Measurements from ENCODE around the gene RHEBL1.
A peak's percentile ranks its signal among the peaks of the same experiment; 100 is the strongest.
"Not testable (repeated sequence)": the region's sequence is repeated elsewhere in the genome, so short reads cannot be mapped to it uniquely, and the experiment has no call there.

RHEBL1 gene

DNA sequence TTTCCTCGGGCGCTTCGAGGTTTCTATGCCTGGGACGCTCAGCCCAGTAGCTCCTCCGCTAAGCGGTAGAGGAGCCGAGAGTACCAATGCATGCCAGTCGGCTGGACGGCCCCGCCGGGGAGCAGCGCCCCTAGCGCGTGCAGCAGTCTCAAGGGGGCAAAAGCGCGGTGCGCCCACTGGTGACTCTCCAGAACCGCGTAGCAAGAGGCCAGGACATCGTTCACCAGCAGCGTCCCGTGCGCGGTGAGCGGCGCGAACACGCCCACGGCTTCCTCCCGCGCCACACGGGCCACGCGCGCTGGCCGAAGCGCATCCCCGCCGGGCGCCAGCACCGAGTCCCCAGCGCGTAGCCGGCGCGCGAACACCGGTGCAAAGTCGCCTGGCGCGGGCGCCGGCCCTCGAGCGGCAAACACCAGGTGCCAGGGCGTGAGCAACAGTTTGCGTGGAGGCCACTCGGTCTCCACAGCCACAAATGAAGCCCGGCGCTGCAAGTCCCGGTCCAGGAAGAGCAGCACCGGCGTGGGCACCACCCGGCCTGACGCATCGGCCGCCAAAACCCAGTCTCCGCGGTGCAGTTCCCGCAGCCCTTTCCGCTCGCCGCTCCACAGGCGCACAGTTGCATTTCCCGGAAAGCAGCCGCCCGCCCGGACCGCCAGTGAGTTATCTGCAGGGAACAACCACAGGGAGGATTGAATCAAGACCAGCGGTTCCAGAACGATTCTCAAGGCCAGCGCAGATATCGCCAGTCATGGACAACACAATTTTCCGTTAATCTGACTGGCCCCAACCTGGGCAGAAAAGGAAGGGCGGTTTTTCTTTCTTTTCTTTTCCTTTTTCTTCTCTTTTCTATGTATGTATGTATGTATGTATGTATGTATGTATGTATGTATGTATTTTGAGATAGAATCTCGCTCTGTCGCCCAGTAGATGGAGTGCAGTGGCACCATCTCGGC lies 20.3 kb upstream of the RHEBL1 start:
- no peak for DNase-seq (ENCODE audit: low read depth)

DNA sequence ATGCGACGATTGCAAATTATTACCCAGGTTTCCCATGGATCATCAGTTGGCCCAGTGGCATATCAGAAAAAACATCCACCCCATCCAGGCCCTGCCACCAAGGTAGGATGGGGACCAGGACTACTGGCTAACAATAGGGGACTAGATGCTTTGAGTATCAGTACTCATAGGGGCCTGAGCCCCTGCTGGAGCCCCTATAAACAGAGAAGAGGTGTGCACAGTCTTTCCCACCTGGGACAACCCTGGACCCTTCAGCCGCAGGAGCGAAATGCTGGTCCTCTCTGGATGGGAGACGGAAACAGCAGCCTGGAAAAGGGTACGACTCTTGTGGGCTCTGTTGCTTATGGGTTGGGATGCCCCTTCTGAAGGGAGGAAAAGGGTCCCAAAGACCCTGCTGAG lies 19.2 kb upstream of the RHEBL1 start:
- no peak for DNase-seq (ENCODE audit: low read depth)

- no peak for DNase-seq (ENCODE audit: low read depth)
Measured at GRCh38 chr12:49088150-49088931, 18.6 kb upstream of the RHEBL1 start.

DNA sequence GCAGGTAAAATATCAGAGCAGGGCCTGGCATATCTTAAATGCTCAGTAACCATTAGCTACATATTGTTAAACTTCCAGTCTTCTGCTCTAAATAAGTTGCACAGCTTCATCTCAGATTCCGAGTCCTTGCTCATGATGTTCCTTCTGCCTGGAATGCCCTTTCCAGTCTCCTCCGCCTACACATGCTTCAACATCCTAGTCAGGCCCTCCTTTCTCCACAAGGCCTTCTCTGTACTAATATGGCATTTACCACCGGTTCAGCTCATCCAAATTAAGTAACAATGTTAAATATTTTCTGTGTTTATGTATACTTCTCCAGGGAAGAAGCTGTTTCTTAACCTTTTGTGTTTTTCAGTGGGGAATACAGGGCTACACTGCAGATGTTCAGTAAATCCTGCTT lies 16.3 kb upstream of the RHEBL1 start:
- no peak for DNase-seq (ENCODE audit: low read depth)

DNA sequence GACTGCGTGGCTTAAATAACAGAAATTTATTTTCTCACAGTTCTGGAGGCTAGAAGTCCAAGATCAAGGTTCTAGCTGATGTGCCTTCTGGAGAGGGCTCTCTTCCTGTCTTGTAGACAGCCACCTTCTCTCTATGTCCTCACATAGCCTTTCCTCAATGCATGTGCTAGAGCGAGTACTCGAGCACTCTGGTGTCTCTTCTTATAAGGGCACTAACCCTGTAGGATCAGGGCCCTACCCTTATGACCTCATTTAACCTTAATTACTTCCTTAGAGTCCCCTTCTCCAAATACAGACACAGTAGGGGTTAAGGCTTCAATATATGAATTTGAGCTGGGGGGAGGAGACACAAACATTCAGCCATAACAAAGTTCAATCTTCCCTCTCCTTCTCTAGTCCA lies 14.7 kb upstream of the RHEBL1 start:
- DNase-seq (ENCODE audit: low read depth), result no peak

DNA sequence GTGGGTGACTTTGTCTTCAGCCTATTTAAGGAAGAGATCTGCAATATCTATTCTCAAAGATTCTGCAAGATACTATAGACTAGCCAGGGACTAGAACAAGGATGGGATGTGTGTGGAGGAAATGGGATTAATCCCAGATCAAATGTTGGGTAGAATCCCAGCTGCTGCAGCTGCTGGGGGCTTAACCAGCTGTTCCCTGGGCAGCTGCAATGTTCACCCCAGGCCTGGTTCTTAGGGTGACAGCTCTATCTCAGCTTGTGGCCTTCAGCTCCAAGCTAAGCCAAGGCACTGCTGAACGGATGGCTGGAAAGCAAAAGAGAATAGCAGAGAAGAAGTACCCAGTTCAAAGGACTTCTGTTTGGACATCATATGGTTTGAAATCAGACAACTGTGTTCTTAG lies 10.0 kb upstream of the RHEBL1 start:
- DNase-seq (ENCODE audit: low read depth), result no peak

GRCh38 chr12:49070971-49071370 lies 1.2 kb upstream of the RHEBL1 start:
- no peak for DNase-seq (ENCODE audit: low read depth)

- DNase-seq (ENCODE audit: low read depth), result no peak
Measured at GRCh38 chr12:49068879-49069506, 786 bp downstream of the RHEBL1 start.

DNA sequence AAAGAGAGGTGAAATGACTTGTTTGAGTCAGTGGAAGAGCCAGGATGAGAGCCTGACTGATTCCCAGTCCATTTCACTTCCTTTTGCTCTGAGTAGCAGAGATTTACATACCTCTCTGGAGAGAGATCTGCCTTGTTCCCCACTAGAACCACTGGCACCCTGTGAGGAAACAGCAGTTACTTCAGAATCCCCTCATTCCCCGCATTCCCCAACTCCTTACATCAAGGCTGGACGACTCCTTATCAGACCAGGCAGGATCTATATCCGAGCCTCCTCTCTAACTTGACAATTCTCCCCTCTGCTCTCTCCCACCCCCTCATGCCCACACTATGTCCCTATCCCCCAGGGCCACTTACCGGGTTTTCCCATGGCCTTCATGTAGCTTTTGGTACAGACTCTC lies 3.7 kb downstream of the RHEBL1 start:
- DNase-seq (ENCODE audit: low read depth), result no peak

DNA sequence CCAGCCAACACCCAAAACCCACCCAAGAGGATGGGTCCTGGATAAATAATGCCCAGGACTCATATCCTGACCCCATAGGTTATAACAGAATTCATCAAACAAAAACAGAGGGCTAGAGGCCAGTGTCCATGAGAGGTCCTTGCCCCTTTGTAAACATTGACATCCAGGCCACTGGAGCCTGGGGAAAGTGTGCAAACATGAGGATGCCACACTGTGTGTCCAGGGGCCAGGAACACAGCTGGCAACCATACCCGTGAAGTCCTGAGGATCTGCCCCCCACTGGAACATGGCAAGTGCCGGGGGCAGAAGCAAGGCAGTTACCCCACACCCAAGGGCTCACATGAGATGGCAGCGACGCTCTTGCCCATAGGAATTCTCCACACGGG lies 5.0 kb downstream of the RHEBL1 start:
- DNase-seq (ENCODE audit: low read depth), result no peak

GRCh38 chr12:49061916-49062315 lies 7.9 kb downstream of the RHEBL1 start:
- not testable (repeated sequence) for DNase-seq (ENCODE audit: low read depth)

DNA sequence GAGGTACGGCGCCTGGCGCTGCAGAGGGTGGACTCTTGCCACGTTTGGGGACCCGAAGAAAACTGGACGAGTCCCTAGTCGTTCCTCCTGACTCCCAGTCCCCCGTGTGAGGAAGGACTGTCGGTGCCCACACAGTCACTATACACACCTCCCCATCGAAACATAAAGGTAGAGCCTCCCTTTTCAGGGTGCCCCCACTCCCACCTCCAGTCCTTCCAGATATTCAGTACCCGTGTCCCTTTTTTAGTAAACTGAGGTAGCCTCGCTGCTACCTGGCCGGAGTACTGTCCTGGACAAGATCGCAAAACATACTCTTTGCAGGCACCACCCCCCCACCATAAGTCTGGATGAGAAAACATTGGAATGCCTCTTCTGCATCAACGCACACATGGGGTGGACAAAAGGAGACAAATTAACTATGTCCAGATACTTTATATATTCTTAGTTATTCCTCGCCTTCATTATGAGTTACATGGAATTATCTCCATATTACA lies 8.6 kb downstream of the RHEBL1 start:
- no peak for DNase-seq (ENCODE audit: low read depth)

DNA sequence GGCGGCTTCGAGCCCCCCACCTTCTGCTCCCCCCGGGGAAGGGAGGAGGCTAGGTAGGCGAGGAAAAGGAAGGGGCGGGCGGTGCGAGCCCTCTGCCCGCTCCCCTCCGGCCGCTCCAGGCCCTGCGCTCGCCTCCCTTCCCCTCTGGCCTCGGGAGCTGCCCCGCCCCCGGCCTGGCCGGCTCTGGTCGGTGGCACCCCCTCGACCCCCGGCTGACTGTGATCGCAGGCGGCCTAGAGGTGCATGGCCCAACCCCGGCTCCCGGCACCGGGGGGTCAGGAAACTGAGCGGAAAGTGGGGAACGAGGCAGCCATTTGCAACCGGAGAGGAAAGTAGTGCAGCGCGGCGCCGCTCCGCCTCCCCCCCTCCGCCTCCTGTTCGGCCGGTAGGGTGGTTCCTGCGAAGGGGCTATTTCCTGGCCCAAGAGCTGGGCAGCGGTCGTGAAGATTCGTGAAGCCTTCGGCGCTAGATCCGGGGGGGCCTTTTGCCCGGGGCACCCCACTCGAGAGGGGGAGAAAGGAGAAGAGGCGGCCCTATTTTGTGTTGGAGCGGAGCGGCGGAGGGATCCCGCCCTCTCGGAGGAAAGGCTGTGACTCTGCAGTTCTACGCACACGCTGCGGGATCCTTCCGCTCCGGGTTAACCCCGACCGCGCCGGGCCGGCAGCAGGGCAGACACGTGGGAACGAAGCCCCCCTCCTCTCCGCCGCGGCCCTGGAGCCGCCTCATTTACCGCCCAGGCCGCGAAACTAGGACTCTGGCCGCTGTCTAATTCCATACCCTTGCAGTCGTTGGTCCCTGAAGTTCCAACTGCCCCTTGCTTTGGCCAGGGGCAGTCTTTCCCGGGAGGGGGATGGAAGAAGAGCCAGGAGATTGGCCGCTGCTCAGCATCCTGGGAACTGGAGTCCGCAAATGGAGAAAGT lies 9.3 kb downstream of the RHEBL1 start, which contains the start of gene KMT2D:
Gene KMT2D, minus strand, starts transcription at position 558 of the 920 bp plus-strand sequence. CDS start 5,470 bp downstream, outside the sequence.
- DNase-seq (ENCODE audit: low read depth), result peak; percentile 63

- no peak for DNase-seq (ENCODE audit: low read depth)
Measured at GRCh38 chr12:49059299-49060171, 10.2 kb downstream of the RHEBL1 start.

DNA sequence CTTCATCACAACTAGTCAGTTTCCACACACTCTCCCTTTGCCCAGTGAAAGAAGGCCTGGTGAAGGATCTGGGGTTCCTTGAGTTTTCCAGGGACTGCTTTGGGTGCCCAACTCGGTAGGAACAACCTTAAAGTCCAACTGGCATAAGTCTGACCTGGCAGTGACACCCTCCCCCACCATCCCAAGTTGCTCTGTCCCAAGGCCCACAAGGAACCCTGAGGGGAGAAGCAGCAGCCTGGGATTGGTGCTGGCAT lies 10.8 kb downstream of the RHEBL1 start:
- no peak for DNase-seq (ENCODE audit: low read depth)

- no peak for DNase-seq (ENCODE audit: low read depth)
Measured at GRCh38 chr12:49058366-49059044, 11.3 kb downstream of the RHEBL1 start.

DNA sequence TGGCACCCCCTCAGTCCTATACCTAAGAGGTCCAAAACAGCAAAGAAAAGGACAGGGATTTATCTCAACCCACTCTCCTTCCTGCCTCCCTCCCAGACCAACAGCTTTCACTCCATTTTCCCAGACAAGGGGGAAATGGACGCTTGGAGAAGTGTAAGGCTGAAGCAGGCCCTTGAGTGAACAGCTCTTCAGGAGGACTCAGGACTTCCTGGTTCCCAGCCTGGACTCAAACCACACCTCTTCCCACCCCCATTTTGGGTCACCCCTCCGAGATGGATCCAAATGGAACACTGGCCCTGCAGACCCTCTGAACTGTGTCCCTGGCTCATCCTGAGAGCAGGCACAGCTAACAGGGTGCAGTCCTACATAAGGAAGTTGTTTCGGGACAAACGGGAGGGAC lies 11.9 kb downstream of the RHEBL1 start:
- no peak for DNase-seq (ENCODE audit: low read depth)

GRCh38 chr12:49055978-49056754 lies 13.6 kb downstream of the RHEBL1 start:
- DNase-seq (ENCODE audit: low read depth), result no peak

- DNase-seq (ENCODE audit: low read depth), result no peak
Measured at GRCh38 chr12:49055092-49055491, 14.7 kb downstream of the RHEBL1 start.
